Esophagus squamous epithelium (tissue), 4 donors: ENCODE results near the gene NARS2.

Experiments used
- CTCF ChIP-seq, 6 experiments: fragments of 450-650 bp in 4 of 6; fragments of 200-600 bp in 2 of 6; sonication (generic) in 2 of 6; IDR thresholded peaks; one replicate each; pipeline ENCODE4 v1.5.1; 2016 to 2019; ENCODE audit warnings: antibody characterized with exemption in 6 of 6, mild to moderate bottlenecking in 4 of 6, moderate library complexity in 4 of 6
- POLR2A ChIP-seq, 4 donors: fragments of 450-650 bp; IDR thresholded peaks; one replicate each; pipeline ENCODE4 v1.6.1; 2017; ENCODE audit warnings: antibody characterized with exemption in 4 of 4, mild to moderate bottlenecking in 4 of 4, moderate library complexity in 3 of 4

- TF ChIP-seq CTCF (IDR thresholded peaks at IDR 0.05) (no peak), POLR2A (IDR thresholded peaks at IDR 0.05) (no peak)
These were observed 174.0 kb downstream of the NARS2 start for GRCh38 chr11:78400702-78401101.
